Measurements from ENCODE around the gene MUS81.

The MUS81 gene

DNA sequence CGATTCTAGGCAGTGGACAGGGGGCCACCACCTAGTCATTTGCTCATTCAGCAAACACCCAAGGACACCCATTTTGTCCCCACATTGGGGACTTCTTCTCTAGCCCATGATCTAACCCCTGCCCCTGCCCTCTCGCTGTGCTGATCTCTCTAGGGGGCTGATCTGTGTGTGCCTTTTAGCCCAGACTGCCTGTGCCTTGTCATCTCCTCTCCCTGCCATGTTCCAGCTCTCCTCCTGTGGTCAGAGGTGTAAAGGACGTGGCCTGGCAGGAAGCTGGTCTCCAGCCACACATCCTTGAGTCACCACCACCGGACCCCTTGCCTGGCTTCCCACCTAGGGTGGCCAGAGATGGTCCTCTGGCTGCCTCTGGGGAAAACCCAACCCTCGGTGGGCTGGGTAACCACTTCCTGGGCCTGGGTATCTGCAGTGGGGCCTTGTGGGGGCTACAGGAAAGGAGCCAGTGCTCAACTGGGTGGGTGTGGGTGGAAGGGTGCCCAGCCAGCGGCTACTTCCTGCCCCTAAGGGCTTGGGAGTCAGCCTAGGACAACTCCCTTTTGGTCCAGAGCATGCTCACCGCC, 20.7 kb downstream of the MUS81 start:
- Histone ChIP-seq H3K9me2 (replicated peaks; ENCODE audit: control insufficient read depth, low read length) (no peaks in the 10 kb centered on the region), H4K20me1 (ENCODE audit: control insufficient read depth, insufficient read depth, low read depth, low read length) (no peaks in the 10 kb centered on the region), H3K79me2 (ENCODE audit: control insufficient read depth, low read length) (no peaks in the 10 kb centered on the region), H3K4me1 (ENCODE audit: control insufficient read depth, low read length) (peaks cover 15% of the 10 kb centered on the region), H3K4me3 (ENCODE audit: low read length) (no peak overlapping the region), H3K9me3 (ENCODE audit: control insufficient read depth, insufficient read depth, low read length) (no peaks in the 10 kb centered on the region), H3F3A (ENCODE audit: control insufficient read depth, insufficient read depth) (no peaks in the 10 kb centered on the region; the same call in 1 of the 2 replicates), H3K4me2 (ENCODE audit: low read length) (no peak overlapping the region), H3K36me3 (ENCODE audit: control insufficient read depth, low read length) (peaks cover 36% of the 10 kb centered on the region), H3K27me3 (ENCODE audit: control insufficient read depth, low read length) (no peaks in the 10 kb centered on the region), H3K27ac (ENCODE audit: low read depth, low read length) (no peak overlapping the region)
- no peak for TF ChIP-seq EZH2phosphoT487 (IDR thresholded peaks at IDR 0.05; ENCODE audit: borderline replicate concordance, low read length)
- TF ChIP-seq, protein P1, sequence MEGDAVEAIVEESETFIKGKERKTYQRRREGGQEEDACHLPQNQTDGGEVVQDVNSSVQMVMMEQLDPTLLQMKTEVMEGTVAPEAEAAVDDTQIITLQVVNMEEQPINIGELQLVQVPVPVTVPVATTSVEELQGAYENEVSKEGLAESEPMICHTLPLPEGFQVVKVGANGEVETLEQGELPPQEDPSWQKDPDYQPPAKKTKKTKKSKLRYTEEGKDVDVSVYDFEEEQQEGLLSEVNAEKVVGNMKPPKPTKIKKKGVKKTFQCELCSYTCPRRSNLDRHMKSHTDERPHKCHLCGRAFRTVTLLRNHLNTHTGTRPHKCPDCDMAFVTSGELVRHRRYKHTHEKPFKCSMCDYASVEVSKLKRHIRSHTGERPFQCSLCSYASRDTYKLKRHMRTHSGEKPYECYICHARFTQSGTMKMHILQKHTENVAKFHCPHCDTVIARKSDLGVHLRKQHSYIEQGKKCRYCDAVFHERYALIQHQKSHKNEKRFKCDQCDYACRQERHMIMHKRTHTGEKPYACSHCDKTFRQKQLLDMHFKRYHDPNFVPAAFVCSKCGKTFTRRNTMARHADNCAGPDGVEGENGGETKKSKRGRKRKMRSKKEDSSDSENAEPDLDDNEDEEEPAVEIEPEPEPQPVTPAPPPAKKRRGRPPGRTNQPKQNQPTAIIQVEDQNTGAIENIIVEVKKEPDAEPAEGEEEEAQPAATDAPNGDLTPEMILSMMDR (IDR thresholded peaks at IDR 0.05; ENCODE audit: low read depth, low read length, poor library complexity, severe bottlenecking), result no peak

DNA sequence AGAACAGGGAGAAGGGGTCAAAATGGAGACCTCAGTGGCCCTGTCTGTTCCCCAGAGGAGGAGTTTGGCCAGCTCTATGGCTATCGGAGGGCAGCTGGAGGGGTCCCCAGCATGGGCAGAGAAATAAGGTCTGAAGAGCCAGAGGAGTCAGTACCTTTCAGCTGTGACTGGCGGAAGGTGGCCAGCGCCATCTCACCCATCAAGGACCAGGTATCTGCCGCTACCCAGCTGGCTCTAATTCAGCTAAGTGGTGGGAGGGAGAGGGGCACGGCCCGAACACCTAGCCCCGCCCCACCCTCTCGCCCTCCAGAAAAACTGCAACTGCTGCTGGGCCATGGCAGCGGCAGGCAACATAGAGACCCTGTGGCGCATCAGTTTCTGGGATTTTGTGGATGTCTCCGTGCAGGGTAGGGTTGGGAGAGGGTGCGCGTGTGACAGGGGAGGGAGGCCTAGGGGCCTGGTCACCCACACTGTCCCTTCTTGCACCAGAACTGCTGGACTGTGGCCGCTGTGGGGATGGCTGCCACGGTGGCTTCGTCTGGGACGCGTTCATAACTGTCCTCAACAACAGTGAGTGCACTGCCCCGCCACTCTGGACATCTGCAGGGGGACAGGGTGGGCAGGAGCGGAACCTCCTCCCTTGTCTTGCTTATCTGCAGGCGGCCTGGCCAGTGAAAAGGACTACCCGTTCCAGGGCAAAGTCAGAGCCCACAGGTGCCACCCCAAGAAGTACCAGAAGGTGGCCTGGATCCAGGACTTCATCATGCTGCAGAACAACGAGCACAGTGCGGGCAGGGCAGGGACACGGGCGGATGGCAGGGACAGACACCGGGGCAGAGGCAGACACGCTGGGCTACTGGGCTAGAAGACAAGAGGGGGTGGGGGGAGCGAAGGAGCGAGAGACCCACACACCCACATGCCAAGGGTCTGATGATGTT, 22.2 kb downstream of the MUS81 start:
- Histone ChIP-seq H3F3A (ENCODE audit: control insufficient read depth, insufficient read depth) (peaks cover 4% of the 10 kb centered on the region), H3K4me1 (ENCODE audit: control insufficient read depth, low read length) (peaks cover 25% of the 10 kb centered on the region), H3K9me2 (replicated peaks; ENCODE audit: control insufficient read depth, low read length) (no peaks in the 10 kb centered on the region), H3K79me2 (ENCODE audit: control insufficient read depth, low read length) (peaks cover 2% of the 10 kb centered on the region), H3K4me2 (ENCODE audit: low read length) (no peak overlapping the region), H3K9me3 (ENCODE audit: control insufficient read depth, insufficient read depth, low read length) (no peaks in the 10 kb centered on the region), H3K27me3 (ENCODE audit: control insufficient read depth, low read length) (no peaks in the 10 kb centered on the region), H3K4me3 (ENCODE audit: low read length) (no peak overlapping the region), H3K27ac (ENCODE audit: low read depth, low read length) (no peak overlapping the region), H4K20me1 (ENCODE audit: control insufficient read depth, insufficient read depth, low read depth, low read length) (no peaks in the 10 kb centered on the region), H3K36me3 (ENCODE audit: control insufficient read depth, low read length) (peaks cover 50% of the 10 kb centered on the region)
- TF ChIP-seq EZH2phosphoT487 (IDR thresholded peaks at IDR 0.05; ENCODE audit: borderline replicate concordance, low read length), result no peak
- TF ChIP-seq, protein P1 (IDR thresholded peaks at IDR 0.05; ENCODE audit: low read depth, low read length, poor library complexity, severe bottlenecking), result no peak

DNA sequence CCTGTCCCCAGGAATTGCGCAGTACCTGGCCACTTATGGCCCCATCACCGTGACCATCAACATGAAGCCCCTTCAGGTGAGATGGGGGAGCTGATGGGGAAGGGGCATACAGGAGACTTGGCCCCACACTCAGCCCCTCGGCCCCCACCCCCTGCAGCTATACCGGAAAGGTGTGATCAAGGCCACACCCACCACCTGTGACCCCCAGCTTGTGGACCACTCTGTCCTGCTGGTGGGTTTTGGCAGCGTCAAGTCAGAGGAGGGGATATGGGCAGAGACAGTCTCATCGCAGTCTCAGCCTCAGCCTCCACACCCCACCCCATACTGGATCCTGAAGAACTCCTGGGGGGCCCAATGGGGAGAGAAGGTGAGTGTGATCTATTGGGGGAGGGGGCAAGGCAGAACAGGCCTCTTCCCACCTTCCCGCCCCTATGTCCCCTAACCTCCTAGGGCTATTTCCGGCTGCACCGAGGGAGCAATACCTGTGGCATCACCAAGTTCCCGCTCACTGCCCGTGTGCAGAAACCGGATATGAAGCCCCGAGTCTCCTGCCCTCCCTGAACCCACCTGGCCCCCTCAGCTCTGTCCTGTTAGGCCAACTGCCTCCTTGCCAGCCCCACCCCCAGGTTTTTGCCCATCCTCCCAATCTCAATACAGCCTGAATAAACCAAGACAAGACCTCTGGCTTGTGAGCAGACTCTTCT, 23.0 kb downstream of the MUS81 start:
- Histone ChIP-seq H3K9me2 (replicated peaks; ENCODE audit: control insufficient read depth, low read length) (no peaks in the 10 kb centered on the region), H3K36me3 (ENCODE audit: control insufficient read depth, low read length) (peaks cover 52% of the 10 kb centered on the region), H3K9me3 (ENCODE audit: control insufficient read depth, insufficient read depth, low read length) (no peaks in the 10 kb centered on the region), H3F3A (ENCODE audit: control insufficient read depth, insufficient read depth) (peaks cover 4% of the 10 kb centered on the region), H3K27ac (ENCODE audit: low read depth, low read length) (no peak overlapping the region), H3K27me3 (ENCODE audit: control insufficient read depth, low read length) (no peaks in the 10 kb centered on the region), H4K20me1 (ENCODE audit: control insufficient read depth, insufficient read depth, low read depth, low read length) (no peaks in the 10 kb centered on the region), H3K4me1 (ENCODE audit: control insufficient read depth, low read length) (peaks cover 29% of the 10 kb centered on the region), H3K4me3 (ENCODE audit: low read length) (no peak overlapping the region), H3K79me2 (ENCODE audit: control insufficient read depth, low read length) (peaks cover 10% of the 10 kb centered on the region), H3K4me2 (ENCODE audit: low read length) (no peak overlapping the region)
- TF ChIP-seq EZH2phosphoT487 (IDR thresholded peaks at IDR 0.05; ENCODE audit: borderline replicate concordance, low read length), result no peak
- TF ChIP-seq, protein P1 (IDR thresholded peaks at IDR 0.05; ENCODE audit: low read depth, low read length, poor library complexity, severe bottlenecking), result no peak

Measured in DOHH2 (cell line).